Activated T-cell treated with anti-CD3 and anti-CD28 coated beads for 1 hour (primary cell): ENCODE measurements around the gene LRRC7.

Source experiments
- DNase-seq: peaks from one replicate; pipeline ENCODE4 v3.0.0-alpha.2; 2020; ENCODE audit warnings: low read depth

LRRC7 gene

DNA sequence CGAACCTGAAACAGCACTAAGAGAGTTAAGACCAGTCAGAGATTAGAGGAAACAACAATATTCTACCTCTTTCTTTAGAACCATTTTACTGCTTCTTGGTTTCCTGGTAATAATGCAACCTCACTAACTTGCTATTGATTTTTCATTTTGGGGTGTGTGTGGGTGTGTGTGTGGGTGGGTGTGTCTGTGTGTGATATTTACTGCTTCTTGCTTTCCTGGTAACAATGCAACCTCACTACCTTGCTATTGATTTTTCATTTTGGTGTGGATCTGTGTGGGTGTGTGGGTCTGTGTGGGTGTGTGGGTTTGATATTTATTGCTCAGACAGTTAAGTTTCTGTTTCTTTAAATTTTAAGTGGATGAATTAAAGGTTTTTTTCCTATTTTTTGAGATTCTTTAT, 208.8 kb downstream of the LRRC7 start:
- DNase-seq = no peak

DNA sequence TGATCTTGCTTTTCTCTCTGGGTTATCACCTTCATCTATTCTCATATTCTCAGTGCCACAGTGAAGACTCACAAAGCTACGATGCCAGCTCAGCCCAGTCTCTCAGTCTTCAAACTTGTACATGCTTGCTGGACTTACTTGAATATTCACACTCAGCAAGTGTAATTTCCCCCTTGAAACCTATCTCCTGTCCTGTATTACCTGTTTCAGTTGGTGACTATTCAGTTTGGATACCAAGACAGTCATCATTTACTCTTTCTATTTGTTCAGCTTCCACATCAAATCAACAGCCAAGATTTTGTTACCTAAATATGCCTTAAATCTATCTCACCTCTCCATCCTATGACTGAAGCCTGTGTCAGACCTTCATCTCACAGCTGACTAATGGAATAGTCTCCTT, 209.7 kb downstream of the LRRC7 start:
- DNase-seq = no peak

DNA sequence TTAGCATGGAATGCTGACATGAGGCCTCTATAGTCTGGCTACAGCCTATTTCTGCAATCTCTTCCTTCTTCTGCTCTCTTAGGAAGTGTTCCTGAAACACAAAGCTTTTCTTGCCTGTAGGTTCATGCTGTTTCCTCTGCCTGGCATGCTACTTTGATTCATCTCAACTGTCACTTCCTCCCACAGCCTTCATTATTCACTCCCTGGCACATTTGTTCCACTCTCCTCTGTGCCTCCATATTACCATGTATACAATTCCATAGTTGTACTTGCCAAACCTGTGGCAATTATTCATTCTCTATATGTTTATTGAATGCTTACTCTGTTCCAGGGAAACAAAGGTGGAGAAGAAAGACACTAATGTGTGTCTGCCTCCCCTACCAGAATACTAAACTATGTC, 210.2 kb downstream of the LRRC7 start:
- no peak for DNase-seq

DNA sequence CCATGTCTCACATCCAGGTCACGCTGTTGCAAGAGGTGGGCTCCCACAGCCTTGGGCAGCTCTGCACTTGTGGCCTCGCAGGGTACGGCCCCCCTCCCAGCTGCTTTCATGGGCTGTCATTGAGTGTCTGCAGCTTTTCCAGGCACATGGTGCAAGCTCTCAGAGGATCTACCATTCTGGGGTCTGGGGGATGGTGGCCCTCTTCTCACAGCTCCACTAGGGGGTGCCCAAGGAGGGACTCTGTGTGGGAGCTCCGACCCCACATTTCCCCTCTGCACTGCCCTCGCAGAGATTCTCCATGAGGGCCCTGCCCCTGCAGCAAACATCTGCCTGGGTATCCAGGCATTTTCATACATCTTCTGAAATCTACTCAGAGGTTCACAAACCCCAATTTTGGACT, 219.4 kb downstream of the LRRC7 start:
- DNase-seq = no peak

DNA sequence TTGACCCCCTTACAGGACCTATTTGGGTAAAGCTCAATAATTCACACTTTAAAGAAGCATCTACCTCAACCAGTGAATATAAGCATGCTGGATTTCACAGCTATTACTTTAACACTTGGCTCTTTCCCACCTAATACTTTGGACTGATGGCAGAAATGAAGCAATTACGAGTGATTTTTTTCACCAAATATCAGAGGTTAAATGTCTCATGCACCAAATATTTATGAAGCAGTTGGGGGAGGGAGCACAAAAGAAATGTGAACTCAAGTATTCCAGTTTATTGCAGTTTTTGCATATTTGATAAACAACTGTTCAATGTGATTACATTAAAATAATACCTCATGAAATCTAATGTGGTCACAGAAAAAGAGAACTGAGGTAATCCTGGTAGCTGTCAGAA, 223.6 kb downstream of the LRRC7 start:
- no peak for DNase-seq

DNA sequence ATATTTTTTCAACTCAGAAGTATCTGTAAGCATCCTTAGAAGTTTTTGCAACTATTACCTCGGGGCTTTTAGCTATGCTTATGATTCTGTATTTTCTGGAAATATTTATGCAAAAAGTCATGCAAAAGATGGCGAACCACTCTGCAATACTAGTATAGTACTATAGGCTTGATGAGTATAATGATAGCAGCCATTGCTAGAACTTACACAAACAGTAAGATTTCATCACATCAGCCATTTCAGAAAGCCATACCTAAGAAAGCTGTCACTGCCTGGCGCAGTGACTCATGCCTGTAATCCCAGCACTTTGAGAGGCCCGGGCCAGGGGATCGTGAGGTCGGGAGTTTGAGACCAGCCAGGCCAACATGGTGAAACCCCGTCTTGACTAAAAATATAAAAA, 227.1 kb downstream of the LRRC7 start:
- no peak for DNase-seq

DNA sequence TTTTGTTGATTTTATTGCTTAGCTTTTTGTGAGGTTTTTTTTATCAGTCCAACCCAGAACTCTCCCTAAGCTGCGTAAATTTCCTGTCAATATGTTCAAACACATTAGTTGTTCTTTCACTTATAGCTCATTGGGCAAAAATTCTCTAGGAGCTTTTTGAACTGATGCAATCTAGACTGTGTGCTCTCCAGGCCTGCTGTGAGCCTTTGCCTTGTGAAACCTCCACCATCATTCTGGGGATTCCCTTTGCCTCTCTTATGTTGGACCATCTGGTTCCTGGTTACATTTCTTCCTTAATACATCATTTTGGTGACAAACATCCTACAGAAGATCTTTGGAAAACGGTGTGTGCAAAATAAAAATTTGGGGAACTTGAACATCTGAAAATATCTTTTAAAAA, 247.2 kb downstream of the LRRC7 start:
- DNase-seq = no peak

DNA sequence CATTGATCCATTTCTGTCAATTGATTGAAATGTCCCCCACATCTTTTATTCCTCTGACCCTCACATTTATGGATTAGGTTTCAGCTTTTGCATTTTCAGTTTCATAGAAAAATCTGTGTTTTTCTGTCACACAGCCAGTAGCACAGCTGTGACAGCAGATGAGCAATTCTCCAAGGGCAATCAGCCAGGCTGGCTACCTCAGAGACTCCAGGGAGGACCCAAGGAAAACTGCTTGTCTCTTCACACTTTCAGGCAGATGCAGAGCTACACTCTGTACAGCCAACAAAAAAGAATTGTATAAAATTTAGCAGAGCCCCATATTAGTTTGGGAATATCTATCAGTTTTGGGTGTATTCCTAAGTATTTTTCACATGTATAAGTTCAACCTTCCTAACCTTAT, 257.2 kb downstream of the LRRC7 start:
- no peak for DNase-seq

DNA sequence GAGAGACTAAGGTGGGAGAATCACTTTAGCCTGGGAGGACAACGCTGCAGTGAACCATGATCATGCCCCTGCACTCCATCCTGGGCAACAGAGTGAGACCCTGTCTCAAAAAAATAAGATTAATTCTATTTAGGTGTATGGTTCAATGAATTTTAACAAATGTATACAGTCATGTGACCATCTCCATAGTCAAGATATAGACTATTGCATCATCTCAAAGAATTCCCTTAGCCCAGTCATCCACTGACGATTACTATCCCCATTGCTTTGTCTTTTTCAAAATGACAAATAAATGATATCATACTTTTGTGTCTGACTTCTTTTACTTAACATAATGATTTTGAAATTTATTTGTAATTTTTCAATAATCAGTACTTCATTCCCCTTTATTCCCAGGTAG, 260.0 kb downstream of the LRRC7 start:
- DNase-seq = no peak

DNA sequence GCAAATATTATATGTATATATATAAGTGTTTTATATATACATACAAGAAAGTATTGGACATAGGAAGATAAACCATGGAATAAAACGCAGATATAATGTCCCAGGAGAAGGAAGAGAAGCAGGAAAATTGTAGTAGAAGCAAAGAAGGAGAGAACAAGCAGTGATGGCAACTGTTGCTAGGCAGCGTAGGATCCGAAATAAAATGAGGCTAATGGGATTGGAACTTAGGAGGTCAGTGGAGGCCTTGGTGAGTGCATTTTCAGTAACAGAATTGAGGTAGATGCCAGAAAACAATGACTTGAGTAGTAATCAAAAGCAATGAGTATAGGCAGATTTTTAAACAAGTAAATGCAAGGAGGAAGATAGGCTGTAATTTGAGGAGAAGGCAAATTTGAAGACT, 265.8 kb downstream of the LRRC7 start:
- no peak for DNase-seq

DNA sequence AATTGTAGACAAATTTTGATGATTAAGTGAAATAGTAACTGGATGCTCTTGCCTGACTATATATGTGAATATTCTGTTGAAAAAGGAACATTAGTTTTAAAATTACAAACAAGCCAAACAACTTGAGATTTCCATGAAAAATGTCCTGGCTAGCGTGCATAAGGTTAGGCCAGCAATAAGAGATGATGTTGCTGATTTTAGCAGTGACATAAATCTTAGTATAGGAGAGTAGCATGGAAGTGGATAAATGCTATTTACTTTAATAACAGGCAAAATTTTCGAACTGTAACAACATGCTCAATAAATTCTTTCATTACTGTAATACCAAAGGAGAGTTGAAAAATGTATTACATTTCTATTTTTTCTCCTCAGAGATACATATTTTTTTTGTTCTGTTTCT, 266.6 kb downstream of the LRRC7 start:
- no peak for DNase-seq

DNA sequence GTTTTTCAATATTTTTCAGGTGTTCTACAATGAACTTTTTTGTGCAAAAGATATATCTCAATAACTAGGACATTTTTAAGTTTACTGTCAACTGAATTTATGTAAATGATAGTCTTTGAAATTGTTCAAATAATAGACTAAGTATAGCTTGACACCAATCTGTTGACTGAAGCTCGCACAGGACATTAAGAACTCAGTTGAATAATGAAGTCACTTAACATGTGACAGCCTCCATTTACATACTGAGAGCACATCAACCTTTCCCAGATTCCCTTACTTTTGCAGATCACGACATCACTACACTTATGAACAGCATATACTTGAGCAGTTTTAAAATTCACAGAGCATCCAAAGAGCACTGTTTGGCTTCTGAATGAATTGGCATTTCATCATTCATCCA, 268.2 kb downstream of the LRRC7 start:
- DNase-seq = no peak

DNA sequence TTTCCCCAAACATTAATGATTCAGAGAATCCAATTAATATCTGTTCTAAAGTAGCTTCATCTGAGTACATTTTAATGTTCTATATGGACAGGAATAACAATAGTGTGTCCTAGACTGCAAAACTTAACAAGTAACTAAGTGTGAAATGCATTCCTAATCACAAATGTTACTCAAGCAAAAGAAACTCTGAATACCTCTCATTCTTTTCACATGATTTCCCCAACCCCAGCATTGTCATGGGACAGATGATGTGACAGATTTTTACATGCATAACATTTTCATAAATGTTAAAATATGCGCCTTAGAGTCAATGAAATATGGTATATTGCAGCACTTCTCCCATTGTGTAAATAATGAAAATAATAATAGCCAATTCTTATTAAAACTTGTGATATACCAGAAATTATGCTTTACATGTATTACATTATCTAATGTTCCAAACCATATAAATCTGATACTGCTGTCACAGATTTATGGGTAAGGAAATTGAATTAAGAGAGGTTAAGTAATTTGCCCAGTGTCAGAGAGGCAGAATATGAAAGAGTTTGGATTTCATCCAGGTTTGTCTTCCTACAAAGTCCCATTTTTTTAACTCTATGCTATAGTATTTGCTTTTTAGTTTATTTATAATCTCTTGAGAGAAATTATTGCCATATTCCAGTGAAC, 269.4 kb downstream of the LRRC7 start:
- DNase-seq = no peak

DNA sequence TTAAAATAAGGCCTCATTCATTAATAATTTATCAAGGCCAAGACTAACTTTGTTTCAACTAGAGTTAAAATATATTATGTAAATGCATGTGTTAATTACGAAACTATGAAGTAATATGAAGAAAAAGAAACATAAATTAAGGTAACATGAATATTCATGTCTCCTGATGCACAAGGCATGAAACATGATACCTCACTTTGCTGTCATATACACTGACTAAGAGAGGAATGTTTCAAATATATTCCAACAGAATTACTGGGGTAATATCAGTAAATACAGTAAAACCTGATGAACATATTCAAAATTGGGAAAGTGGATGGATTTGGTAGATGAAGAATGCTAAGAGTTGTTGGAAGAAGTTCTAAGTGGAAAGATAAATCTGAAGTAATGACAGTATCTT, 274.6 kb downstream of the LRRC7 start:
- no peak for DNase-seq

DNA sequence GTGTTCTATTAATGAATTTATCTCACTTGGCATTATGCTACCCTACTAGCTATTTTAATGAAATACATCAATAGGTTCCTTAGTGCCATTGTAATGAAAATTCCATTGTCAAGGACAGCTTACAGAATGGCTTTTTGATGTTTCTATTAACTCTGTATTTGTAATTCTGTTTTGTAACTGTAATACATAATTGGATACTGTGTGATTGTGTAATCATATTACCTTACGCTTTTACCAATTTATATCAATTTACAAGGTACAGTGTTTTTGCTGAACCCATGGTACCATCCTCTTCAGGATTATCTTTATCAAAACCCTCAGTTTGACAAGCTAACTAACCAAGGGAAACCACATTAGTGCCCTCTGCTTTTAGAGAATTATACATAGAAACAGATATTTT, 277.9 kb downstream of the LRRC7 start:
- DNase-seq = no peak

DNA sequence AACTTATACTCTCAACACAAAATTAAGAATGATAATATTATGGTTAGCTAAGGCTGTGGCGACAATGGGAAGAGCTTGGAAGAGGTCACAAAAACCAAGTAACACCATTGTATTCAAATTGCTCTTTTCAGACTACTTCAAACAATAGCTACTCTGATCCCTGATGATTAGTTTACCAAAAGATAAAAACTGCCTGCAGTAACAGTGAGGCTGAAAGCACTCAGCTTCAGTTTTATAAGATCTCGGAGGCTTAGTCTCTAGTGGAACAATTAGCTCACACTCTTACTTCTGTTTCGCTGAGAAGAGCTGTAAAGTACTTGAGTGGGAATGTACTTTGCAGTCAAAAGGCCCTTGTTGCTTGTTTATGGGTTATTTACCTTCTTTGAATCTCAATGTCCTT, 278.5 kb downstream of the LRRC7 start:
- DNase-seq = no peak

DNA sequence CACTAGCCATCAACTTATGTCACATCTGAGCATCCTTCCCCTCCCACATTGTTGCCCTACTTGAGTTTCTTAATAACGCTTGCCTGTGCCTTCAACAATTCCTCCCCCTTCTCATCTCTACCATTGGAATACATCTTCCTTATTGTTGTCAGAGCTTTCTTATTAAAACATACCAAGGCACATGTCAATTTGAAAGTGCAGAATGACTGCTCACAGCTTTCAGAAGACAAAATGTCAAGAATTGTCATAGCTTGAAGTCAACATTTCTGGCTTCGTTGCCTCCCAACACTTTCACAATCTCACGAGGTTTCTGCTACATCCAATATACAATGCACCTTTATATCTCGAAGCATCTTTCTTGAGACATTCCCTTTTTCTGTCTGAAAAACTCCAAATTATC, 279.9 kb downstream of the LRRC7 start:
- no peak for DNase-seq

DNA sequence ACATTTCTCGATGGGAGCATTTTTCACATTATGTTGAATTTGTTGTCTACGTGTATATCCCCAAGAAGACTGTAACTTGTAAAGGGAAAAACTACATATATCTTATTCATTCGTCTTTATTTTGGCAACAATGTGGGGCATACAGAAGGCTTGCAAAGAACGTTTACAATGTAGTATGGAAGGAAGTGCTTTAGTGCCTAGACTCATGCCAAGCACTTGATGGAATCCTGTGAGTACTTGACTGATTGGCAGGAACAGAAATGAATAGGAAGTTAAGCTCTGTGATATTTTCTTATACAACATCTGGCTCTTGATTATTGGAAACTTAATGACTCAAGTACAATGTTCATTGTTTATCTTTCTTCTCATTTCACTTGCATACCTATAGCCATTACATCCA, 284.4 kb downstream of the LRRC7 start:
- DNase-seq = no peak

DNA sequence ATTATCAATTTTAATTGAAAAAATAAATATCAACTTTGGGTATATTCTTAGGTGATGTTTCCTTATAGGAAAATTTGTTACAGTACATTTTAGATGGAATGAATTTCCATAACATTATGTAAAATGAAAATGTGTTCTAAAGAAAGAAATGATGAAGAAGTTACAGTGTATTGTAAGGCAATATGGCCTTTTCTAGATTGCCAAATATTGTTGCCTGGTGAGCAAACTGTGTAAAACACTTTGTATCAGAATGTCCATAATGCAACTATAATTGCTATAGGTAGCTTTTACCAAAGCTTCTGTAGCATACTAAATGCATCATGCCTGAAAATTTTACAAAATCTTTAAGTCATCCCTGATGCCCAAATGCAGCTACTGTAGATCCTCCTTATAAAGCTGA, 285.0 kb downstream of the LRRC7 start:
- DNase-seq = no peak

DNA sequence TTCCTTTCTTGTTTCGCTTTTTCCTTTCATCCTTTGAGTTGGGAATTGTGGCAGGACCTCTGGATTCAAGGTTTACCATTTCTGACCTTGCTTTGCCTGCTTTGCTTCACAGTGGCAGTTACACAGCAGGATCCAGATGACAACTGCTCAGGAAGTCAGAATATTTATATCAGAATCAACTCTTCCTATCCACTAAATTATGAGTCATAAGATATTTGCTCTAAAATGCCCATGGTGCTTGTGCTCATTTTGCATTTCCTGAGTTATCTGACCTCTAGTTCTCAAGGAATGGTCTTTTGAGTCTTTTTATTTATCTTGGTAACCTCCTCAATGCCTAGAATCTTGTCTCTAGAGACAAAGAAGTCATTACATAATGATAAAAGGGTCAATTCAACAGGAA, 290.8 kb downstream of the LRRC7 start:
- DNase-seq = no peak

DNA sequence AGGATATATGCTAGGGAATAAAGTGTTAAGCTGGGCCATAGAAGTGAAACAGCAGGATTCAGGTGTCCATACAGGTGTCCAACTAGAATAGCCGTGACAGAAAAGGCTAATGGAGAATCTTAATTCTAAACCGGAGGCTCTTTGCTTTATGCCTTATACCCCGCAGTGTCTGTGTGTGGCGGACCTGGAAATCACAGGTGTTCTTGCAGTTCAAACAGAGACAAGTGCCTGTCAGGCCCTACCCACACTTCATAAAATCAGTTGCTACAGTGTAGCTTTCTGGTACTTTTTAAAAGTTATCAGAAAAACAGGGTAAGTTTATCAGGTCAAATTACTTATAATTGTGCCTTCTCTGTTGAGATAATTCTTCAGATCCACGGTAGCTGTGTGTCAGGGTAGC, 293.9 kb downstream of the LRRC7 start:
- DNase-seq = no peak

DNA sequence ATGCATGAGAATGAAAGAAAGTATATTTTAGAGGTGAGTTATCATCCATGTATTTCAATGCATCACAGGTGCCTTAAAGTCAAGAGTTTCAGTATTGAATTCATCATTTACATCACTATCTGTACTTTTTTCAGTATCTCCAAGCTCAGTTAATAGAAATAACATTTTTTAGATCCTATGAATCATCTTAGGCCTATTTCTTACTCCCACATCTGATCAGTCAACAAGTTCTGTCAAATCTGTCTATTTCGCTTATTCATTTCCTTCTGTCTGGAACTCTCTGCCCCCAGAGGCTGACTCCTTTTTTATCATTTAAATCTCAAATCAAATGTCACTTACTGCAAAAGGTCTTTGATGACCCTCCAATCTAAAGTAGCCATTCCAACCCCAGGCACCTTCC, 295.2 kb downstream of the LRRC7 start:
- DNase-seq = no peak

DNA sequence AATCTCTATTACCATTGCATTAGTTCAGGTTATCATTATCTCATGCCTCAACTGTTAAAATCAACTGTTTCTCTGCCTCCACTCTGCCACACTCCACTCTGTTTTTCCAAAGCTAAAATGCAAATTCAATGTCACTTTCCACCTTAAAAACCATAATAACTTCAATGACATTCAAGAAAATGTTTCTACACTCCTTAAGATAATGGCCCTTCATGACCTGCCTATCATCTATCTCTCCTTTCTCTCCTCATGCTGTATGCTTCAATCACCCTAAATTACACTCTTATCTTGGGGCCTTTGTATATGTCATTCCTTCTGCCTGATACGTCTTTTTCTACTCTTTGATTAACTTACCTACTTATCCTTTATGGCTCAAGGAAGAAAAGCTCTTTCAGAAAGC, 296.0 kb downstream of the LRRC7 start:
- DNase-seq = no peak

DNA sequence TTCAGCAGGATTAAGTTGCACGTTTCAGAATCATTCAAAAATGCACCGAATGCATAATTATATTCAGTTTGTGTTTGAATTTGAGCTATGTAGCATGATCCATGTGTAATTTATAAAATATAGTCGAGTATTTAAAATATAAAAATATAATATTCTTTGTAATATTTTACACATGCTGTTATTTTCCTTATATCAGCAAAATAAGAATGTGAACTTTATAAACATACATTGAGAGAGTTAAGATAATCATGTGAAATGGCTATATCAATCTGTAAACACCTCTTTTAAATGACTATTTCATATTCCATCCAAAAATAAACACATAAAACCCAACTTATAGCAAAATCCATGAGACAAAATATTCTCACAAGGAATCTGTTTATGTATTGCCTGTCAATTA, 303.7 kb downstream of the LRRC7 start:
- no peak for DNase-seq

DNA sequence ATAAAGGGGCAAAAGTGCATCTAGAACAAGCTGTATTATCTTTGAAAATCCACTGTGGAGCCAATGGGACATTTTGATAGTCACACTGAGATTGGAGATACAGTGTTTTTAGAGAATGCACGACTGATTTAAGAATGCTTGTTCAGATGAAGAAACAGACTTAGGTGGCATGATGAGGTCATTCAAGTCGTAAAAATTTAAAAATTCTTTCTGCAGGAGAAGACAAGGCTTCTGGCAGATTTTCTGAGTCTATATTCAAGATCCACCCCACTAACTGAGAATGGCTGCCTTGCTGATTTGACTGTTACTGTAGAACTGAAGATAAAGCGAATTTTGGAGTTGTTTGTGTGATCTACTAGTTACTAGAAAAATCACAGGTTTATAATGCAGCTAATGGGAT, 310.6 kb downstream of the LRRC7 start:
- DNase-seq = no peak
